T-helper 1 cell (primary cell): ENCODE results near the gene H6PD.

Source experiments
- DNase-seq, 5 donors: peaks; one replicate each; pipeline ENCODE4 v3.0.0-alpha.2; 2012 to 2020

The H6PD gene

DNA sequence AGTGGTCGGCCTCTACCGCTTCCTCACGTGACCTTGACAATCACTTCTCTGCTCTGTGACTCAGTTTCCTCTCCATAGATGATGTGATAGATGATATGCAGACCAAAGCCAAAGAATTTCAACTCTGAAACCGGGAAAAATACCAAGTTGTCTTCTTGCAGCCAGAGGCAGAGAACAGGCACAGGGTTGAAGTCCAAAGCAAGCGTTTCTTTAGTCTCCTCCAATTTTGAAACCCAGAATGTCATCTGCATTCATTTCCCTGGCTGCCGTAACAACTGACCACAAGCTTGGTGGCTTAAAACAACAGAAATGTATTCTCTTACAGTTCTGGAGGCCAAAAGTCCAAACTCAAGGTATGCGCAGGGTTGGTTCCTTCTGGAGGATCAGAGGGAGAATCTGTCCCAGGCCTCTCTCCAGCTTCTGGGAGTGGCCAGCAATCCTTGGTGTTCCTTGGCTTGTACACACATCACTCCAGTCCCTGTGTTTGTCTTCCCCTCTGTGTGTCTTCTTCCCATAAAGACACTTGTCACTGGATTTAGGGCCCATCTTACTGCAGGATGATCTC is 30.3 kb upstream of the H6PD start:
- no peak for DNase-seq

GRCh38 chr1:9207086-9207485 is 27.5 kb upstream of the H6PD start:
- DNase-seq = no peak

DNA sequence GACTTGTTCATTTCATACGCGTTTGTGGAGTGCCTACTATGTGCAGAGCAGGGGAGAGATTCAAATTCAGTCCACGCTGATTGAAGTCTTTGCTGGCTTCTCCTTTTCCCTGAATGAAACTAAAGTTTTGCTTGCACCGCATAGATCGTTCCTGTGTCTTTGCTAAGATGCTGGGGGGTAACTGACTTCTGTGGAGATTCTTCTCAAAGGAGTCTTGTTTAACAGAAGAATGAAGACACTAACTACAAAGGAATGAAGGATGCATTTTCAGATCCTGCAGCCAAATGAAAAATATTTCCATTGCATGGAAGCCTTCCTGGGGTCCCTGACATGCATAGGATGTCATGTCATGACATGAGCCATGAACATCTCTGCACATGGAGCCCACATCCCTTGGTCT is 26.9 kb upstream of the H6PD start:
- DNase-seq = no peak

DNA sequence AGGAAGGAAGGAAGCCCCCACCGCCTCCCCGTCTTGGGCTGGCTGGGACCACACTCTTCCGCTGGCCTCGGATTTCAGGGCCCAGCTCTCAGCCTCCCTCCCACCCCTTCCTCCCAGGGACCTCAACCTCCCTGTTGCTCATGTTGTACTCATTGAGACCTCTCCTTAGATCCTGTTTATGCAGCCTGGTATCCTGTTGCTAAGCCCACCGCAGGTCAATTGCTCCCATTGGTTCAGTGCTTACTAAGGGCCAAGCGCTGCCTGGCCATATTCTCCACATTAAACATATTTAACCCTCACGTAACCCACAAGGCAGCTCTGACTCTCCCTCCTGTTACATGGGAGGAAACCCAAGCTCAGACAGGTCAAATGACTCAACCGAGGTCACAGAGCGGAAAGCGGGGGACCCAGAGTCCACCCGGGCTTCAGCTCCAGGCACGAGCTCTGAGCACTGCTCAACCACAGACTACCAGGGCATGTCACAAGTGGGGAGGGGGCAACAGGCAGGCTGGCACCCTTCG is 23.2 kb upstream of the H6PD start:
- no peak for DNase-seq

DNA sequence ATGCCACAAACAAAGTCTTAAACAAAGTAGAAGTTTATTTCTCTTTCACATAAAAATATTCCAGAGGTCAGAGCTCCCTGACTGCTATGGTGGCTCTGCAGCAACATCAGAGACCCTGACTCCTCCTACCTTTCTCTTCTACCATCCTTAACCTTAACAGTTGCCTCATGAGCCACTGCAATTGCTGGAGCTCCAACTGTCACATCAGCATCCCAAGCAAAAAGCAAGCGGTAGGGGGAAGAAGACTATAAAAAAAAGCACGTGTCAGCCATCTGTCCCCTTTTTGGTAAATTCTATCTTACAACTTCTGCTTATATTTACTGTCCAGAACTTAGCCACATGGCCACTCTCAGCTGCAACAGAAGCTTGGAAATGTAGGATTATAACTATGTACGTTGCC is 21.8 kb upstream of the H6PD start:
- no peak for DNase-seq

GRCh38 chr1:9213956-9214355 is 20.6 kb upstream of the H6PD start:
- no peak for DNase-seq

GRCh38 chr1:9218917-9219316 is 15.7 kb upstream of the H6PD start:
- no peak for DNase-seq

DNA sequence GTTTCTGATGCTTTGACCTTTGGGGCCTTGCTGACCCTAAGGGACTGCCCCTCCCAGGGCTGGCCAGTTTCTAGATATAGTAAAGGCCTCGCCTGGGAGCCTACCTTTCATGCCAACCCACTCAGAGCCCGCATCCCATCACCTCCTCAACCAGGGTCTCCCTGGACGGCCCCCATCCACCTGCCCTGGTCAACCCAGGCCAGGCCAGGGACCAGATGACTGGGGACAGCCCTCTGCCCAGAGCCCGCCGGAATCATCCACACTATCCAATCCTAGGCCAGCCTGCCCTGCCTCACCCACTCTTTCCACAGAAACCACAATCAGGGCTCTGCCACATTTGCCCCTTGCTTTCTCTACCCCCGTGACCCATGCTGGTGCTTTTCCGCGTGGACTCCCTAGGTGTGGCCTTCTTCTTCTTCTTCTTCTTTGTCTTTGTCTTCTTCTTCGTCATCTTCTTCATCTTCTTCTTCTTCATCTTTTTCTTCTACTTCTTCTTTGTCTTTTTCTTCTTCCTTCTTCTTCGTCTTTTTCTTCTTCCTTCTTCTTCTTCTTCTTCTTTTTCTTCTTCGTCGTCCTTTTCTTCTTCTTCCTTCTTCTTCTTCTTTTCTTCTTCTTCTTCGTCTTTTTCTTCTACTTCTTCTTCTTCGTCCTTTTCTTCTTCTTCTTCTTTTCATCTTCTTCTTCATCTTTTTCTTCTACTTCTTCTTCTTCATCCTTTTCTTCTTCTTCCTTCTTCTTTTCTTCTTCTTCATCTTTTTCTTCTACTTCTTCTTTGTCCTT is 11.5 kb upstream of the H6PD start:
- no peak for DNase-seq

- DNase-seq = no peak
These were observed 9.7 kb upstream of the H6PD start for GRCh38 chr1:9224664-9225410.

DNA sequence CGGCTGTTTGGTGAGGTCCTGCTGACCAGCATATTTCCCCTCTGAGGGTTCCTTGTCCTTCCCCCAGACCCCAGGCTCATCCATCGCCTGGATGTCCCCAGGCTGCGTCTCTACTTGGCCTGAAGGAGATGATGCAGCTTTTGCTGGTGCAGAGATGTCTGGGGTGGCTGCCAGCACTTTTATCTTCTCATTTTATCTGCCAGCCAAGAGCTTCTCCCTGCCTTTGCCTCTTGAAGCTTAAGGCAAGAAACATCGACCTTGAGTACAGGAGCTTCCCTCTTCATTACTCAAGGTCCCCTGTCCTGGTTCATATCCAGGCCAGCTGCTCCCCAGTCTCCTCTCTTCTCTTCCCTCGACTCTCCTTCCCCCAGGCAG is 9.2 kb upstream of the H6PD start:
- DNase-seq = no peak

- no peak for DNase-seq
These were observed 6.0 kb upstream of the H6PD start for GRCh38 chr1:9228609-9229008.

- DNase-seq = no peak
These were observed 5.0 kb upstream of the H6PD start for GRCh38 chr1:9229549-9229948.

GRCh38 chr1:9230869-9231533 is 3.6 kb upstream of the H6PD start:
- no peak for DNase-seq

DNA sequence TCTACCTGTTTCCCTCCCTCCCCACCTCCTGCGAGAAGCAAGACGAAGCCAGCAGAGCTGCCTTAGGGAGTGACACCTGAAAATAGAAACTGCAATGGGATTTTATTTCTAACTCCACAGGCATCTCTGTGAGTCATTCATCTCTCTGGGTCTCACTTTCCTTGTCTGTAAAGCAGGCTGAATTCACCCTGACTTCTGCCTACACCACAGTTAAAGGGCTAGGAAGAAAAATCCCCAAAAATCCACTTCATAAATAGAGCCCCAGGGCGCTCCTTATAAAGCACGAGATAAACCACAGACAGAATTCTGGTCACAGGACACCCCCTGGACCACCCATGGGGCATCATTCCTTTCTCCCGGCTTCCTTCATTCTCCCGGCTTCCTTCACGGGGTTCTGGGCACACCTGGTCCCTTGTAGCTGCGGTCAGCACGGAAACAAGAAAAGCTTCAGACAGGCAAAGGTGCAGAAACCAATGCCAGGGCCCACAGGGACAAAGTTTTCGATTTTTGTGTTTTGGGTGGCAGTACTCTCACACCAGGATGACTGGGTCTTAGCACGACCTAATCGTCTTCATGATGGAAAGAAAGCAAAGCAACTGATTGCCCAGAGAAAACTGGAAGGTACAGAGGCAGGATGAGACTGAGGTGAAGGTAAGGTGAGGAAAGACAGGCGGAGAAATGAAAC is 2.8 kb upstream of the H6PD start:
- DNase-seq = no peak

DNA sequence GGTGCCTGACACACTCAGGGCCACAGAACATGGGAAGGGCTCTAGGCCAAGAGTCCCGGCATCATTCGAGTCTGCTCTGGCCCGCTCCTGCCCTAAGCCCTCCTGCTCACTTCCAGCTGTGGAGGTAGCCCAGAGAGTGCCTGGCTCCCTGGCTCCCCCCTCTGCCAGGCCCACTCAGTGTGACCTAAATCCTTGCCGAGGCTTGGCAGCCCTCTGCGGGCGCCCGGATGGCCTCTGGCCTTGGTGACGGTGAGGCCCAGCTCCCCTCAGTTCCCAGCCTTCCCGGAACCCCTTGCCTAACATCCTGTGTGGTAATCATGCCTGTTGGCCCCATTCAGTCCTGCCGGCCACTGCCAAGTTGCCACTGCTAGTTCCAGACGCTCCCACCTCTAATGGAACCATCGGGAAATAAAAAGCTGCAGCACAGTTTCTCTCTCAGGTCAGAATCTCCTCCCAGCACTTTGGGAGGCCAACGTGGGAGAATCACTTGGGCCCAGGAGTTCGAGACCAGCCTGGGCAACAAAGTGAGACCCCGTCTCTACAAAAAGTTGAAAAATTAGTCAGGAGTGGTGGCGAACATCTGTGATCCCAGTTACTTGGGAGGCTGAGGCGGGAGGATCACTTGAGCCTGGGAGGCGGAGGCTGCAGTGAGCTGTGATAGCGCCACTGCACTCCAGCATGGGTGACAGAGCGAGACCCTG is 1.2 kb upstream of the H6PD start:
- no peak for DNase-seq

DNA sequence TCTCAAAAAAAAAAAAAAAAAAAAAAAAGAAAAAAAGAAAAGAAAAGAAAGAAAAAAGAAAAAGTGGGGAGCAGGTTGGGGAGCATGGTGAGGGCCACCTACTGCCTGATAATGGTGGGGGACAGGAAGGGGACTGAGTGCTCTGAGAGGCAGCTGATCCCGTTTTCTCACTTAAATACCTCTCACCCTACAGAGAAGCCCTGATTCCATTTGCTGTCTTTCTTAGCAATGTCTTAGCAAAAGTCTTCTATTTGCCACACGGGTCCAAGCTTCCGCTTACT is 692 bp upstream of the H6PD start:
- no peak for DNase-seq

GRCh38 chr1:9235096-9235459 is 504 bp downstream of the H6PD start:
- no peak for DNase-seq

- DNase-seq = no peak
These were observed 986 bp downstream of the H6PD start for GRCh38 chr1:9235560-9235959.

- DNase-seq = no peak
These were observed 3.6 kb downstream of the H6PD start for GRCh38 chr1:9238134-9238533.

GRCh38 chr1:9238550-9238949 is 4.0 kb downstream of the H6PD start:
- no peak for DNase-seq

DNA sequence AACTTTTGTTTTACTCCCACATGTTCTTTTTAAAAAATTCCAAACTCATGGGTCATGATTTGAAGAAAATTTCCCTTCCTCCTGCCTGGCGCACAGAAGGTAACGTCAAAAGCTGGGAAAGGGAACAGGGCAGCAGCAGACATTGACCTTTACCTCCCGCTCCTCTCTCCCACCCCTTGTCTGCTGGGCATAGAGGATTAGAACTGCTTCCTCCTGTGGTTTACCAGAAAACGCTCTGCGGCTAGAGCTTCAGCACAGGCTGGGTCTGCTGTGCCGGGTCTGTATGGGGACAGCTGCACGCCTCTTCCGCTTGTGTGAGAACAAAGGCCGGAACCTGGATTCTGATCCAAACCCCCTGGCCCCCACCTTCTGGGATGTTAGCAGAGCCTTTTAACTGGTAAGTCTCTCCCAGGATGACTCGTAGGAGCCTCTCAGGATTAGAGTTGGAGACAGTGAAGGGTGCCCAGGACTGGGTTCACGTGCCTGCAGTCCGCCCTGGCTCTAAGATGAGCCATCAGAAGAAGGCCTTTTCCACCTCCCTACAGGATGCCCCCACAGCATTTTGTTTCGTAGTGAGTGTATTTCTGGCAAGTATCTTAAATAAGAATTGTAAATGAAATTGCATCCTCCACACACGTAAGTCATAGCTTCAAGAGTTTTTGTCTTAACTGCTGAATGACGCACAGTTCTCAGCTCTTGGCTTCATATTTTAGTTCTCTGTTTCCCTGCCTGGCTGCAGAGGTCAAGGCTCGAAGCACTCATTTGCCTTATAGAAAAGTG is 5.2 kb downstream of the H6PD start:
- peak in 3 of 5 donors; percentile 13 to 80 (median 31) for DNase-seq
